ENCODE measurements around the gene XPNPEP1.

XPNPEP1 gene

DNA sequence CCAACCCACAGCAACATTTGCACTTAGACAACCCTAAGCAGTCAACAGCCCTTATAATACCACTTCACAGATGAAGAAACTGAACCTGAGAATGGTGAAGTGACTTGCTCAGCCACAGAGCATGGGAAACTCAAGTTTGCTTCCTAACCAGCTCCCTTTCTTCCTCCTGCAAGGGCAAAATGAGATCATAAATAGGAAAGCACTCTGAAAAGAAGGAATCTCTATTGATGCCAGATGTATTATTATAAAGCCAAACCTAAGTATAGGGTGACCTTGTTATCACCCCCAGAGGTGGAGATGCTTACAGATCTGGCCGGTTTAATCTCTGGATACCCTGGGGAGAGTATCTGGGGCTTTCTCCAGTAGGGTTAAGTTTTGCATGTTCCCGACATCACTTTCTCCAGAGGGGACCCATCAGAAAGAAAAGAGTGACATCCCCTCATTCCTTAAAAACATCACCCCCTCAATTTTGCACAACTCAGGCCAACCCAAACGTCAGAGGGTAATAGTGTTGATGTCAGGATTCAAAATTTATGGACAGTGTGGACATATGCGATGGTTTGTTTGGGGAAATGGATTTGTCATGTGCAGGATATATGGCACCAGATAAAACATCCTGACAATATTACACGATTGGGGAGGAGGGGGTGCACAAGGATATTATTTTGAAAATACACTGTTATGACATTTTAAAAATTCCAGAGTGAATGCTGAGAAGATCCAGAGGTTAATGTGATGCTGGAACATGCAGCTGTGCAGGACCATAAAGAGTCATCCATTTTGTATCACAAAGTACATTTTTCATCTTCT, 24.0 kb upstream of the XPNPEP1 start:
- no peak for DNase-seq (ENCODE audit: low read depth, low spot score)

DNA sequence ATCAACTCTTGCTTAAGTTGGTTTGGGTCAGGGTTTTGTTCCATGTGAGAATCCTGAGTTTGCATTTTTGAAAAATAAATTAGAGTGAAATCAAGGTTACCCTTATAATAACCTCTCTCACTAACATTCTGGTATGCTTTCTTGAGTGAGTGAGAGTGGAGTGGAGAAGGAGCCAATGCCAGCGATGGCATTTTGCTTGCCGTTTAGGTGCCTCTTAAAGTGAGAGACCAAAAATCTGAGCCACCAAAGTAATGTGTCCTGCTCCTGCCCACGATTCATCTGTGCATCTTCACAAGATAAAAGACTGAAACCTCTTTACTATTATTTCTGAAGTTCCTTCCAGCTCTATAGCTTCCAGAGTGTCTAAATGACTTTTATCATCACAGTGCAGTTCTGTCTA, 23.4 kb upstream of the XPNPEP1 start:
- DNase-seq (ENCODE audit: low read depth, low spot score), result no peak

DNA sequence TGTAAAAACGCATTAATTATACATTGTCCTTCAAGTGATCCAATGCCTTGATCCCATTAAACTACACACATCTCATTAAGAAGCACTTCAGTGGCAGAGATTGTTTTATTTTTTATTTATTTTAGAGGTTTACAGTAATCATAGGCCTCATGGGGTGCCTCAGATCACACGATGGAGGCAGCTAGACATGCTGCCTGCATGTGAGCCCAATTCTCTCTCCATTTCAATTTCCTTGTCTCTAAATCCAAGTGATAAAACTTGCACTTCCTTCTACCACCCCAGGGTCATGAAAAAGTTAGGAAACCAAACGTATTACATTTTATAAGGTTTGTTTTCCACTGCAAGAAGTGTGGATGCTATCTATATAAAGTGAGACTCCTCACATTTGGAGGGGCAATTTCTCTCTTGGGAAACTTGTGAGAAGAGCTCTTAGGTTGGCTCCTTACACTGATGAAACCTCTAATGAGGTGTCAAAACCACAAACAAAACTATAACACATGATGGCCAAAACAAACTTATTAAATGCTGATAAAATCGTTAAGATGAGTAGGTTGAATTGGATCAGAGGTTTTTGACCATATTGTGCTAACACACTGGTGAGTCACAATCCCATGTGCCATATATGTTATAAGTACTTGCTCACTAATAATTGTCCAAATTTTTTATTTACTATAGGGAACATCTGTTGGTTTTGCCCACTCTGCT, 22.3 kb upstream of the XPNPEP1 start:
- no peak for DNase-seq (ENCODE audit: low read depth, low spot score)

- DNase-seq (ENCODE audit: low read depth, low spot score), result no peak
These were observed 21.3 kb upstream of the XPNPEP1 start for GRCh38 chr10:109944613-109945012.

- DNase-seq (ENCODE audit: low read depth, low spot score), result no peak
These were observed 18.0 kb upstream of the XPNPEP1 start for GRCh38 chr10:109941236-109941862.

DNA sequence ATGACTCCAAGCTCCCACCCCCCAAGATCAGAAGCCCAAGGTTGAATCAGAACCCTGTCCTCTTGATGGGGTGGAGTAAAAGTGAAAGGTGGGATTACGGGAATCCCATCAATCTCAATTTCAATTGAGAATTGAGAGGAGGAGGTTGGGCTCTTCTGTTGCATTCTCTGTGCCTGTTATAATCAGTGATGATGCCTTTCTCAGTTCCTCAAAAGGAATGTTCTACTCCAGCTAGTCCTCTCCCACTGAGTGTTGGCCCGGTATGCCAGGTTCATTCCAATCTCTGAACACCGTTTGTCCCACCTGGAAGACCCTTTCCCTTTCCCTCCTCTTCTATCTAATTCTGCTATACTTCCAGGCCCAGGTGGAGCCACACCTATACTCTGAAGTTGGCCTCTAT, 17.2 kb upstream of the XPNPEP1 start:
- no peak for DNase-seq (ENCODE audit: low read depth, low spot score)

GRCh38 chr10:109940117-109940516, 16.8 kb upstream of the XPNPEP1 start:
- no peak for DNase-seq (ENCODE audit: low read depth, low spot score)

DNA sequence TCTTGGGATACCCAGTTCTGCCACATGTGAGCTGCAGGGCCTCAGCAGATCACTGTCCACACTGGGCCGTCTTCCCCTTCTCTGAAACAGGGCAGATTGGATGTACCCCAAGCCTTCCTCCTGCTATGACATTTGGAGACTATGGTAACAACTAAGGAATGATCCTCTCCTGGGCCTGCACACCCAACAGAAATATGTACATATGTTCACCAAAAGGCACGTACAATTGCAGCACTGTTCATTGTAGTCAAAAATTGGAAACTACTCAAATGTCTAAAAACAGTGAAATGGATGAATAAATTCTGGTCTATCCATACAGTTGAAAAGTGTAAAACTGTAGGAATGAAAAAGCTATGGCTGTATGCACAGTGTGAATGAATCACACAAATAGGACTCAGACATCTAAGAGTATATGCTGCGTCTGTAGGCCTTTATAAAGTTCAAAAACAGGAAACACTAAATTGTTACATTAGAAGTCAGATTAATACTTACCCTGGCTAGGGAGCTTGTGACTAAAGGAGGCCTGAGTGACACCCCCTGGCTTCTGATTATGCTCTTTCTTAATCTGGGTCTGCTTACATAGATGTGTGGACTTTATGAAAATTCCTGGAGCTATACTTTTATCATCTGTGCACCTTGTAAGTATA, 16.1 kb upstream of the XPNPEP1 start:
- no peak for DNase-seq (ENCODE audit: low read depth, low spot score)

DNA sequence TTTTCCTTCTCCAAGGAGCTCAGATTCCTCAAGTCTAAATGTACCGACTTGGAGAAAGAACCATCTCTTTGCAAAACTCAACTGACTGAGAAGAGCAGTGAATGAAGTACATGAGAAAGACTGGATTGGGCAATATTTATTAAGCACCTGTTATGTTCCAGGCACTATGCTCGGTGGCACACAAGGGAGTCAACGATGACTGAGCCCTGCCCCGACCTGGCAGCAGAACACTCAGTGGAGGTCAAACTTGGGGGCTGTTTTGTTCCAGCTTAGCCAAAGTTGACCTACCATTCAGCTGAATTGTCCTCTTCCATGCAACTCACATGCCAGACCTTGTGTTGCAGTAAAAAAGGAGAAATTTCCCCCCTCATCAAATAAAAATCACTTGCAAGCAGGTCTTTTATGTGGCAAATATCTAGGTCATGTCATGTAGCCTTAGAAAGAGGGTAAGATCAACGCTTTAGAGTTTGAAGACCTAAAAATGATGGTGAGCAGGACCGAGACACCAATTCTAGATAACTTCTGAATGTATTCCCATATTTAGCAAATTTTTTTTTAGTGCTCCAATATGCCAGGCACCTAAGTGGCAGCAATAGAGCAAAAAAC, 14.3 kb upstream of the XPNPEP1 start:
- DNase-seq (ENCODE audit: low read depth, low spot score), result no peak

DNA sequence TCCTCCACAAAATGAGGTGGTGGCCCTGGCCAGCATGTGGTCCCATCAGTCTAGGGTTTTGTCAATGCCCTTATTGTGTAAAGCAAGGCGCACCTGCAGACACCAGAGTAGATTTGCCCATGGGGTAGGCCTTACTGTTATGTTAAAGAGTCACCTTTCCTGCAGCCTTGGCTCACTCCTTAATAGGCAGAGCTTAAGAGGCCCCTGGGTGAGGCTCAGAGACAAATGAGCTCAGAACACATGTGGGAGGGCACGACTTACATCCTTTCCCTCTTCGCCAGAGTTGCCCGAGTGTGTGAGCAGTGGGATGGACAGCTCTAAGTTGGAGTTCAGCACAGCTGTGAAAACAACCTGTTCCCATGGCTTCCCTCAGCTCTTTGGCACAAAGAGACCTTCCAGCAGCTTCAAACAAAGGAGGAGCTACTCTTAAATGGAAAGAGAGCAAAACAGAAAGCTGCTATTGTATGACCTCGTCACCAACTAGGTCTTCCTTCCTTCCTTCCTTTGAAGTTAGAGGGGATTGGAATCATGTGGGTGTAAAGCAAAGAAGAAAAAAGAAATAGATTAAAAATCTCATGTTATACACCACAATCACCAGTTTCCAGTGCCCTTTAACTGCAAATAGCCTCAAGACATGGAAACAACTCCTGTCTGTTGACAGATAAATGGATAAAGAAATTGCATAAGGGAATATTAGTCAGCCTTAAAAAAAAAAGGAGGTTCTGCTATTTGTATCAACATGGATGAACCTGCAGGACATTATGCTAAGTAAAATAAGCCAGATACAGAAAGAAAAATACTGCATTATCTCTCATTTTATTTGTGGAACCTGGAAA, 11.9 kb upstream of the XPNPEP1 start:
- DNase-seq (ENCODE audit: low read depth, low spot score), result no peak

GRCh38 chr10:109933984-109934565, 10.8 kb upstream of the XPNPEP1 start:
- DNase-seq (ENCODE audit: low read depth, low spot score), result no peak

- DNase-seq (ENCODE audit: low read depth, low spot score), result no peak
These were observed 9.7 kb upstream of the XPNPEP1 start for GRCh38 chr10:109932968-109933367.

DNA sequence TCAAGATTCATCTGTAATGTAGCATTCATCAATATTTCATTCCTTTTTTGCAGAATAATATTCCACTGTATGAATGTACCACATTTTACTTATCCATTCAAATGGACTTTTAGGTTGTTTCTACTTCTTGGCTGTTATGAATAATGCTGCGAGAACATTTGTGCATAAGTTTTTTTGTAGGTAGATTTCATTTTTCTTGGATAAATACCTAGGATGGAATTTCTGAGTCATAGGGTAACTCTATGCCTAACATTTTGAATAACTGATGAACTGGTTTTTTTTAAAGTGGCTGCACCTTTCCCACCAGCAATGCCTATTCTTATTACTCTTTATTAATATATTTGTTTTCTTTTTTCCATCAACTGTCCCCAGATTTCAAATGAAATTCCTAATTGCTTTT, 9.1 kb upstream of the XPNPEP1 start:
- no peak for DNase-seq (ENCODE audit: low read depth, low spot score)

- no peak for DNase-seq (ENCODE audit: low read depth, low spot score)
These were observed 7.9 kb upstream of the XPNPEP1 start for GRCh38 chr10:109931163-109931562.

DNA sequence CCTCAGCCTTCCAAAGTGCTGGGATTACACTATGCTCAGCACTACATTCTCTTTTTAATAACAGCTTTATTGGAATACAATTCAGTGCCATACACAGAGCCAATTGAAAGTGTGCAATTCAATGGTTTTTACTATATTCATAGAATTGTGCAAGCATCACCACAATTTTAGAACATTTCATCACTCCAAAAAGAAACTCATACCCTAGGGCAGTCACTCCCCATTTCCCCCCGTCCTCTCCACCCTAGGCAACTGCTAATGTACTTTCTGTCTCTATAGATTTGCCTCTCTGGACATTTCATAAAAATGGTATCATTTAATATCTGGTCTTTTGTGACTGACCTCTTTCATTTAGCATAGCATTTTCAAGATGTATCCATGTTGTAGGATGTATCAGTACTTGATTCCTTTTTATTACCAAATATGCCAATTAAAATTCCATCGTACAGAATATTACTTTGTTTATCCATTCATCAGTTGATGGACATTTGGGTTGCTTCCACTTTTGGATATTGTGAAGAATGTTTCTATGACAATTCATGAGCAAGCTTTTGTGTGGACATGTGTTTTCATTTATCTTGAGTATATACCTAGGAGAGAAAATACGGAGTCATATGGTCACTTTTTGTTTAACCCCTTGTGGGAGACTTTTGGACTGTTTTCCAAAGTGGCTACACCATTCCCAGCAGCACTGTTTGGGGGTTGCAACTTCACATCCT, 6.3 kb upstream of the XPNPEP1 start:
- no peak for DNase-seq (ENCODE audit: low read depth, low spot score)

DNA sequence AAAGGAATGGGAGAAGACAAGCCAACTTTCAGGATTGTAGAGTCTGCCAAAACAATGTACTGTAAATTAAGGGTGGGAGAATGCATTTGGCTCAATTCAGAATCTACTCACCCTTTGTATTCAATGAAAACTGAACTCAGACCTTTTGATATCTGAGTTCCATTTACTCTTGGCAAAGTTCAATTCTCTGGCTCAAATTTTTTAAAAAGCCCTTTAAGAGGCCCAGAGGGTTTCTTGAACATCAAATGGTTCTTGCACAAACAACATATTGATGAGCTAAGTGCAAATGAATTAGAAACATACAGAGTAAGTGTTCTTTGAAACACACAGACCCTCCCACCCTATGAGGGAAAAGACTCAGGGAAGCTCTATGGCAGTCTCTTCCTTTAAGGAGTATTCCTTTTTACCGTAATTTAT, 5.2 kb upstream of the XPNPEP1 start:
- no peak for DNase-seq (ENCODE audit: low read depth, low spot score)

- no peak for DNase-seq (ENCODE audit: low read depth, low spot score)
These were observed 3.5 kb upstream of the XPNPEP1 start for GRCh38 chr10:109926825-109927224.

GRCh38 chr10:109926061-109926745, 2.9 kb upstream of the XPNPEP1 start:
- DNase-seq (ENCODE audit: low read depth, low spot score), result no peak

DNA sequence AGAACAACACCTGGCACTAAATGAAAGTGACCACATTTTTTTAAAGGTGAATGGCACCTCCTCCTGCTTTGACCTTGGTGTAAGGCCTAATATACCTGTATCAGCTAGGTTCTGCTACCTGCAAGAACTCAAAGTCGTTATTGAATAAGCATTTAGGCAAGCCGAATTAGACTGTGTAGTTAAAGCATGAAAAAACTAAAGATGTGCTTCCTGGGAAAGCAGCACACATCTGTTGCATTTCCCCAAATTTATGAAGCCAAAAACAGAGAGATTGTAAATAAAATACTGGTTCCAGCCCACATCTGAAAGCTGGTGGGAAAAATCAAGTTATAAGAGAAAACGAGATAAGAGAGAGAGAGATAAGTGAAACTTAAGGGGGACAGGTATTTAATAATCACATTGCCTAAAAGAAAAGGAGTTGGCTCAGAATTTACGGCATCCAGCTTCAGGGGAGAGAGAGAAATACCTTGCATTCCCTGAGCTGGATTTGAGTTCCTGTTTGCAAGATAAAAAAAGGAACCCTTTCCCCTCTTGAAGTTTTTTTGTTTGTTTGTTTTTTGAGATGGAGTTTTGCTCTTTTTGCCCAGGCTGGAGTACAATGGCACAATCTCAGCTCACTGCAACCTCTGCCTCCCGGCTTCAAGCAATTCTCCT, 1.8 kb upstream of the XPNPEP1 start:
- no peak for DNase-seq (ENCODE audit: low read depth, low spot score)
